ENCODE results near the gene AMZ2. TPM values are rescaled to one million over a fixed set of nuclear protein-coding genes. Genes with fewer than 3 reads are reported as not detected.
"Not testable (repeated sequence)": the region's sequence is repeated elsewhere in the genome, so short reads cannot be mapped to it uniquely, and the experiment has no call there.

Gene AMZ2
- polyA plus RNA-seq, 3 donors, result 34.0 to 67.6 (median 67.2) TPM

DNA sequence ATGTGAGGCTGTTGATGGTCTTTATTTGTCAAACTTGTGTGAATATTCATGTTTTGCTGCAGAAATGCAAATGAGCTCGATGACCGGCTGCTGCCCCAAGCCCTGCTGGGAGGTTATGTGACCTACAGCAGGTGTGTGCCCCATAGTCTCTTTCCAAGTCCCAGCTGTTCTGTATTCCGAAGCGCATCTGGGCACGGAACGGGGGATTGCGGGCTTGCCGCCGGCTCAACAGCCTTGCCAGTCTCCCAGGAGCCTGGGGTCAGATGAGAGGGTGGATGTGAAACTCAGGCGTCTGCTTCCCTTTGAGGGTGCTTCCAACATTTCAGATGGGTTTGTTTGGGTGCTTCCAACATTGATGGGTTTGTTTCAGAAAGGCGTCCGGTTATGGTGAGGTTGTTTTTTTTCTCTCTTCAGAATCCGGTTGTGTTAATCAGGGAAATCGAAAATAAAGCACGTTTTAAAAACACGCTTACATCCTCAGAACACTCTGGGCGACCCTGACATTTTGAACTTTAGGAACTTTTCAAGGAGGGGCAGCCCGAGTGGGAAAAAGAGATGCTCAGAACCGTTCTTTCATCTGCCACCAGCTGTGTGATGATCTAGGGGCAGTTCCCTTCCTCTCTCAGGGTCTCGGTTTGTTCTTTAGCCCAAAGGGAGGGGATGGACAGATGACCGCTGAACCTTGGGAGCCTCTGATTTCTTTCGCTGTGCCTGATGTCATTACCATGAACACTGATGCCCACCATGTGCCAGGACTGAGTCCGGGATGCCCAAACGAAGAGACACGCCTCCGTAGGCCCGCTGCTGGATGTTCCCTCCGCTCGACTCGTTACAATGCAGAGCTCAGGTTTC is 47.8 kb upstream of the AMZ2 start:
- H3K4me3 ChIP-seq (replicated peaks in 1 of 3; ENCODE audit: low read depth in 2 of 3, low read length in 3 of 3), result peak overlapping the region in 2 of 3 experiments; percentile 19 to 59
- Mint-ChIP-seq H3K27me3 (ENCODE audit: low read depth in 3 of 3) (peaks cover 79 to 99% (median 87%) of the 10 kb centered on the region in 3 donors), H3K9me3 (peaks cover 0 to 34% (median 5%) of the 10 kb centered on the region in 7 donors), H3K36me3 (peaks cover 12 to 13% of the 10 kb centered on the region in 2 donors), H3K27ac (peak overlapping the region in 4 of 7 donors; percentile 15 to 68 (median 54)), H3K4me1 (peaks cover 40% of the 10 kb centered on the region), H3K4me3 (peak overlapping the region; percentile 71 to 91)
- peak in 1 of 3 donors; percentile 10 for DNase-seq
- H3K27ac ChIP-seq (ENCODE audit: low read depth in 1 of 2, low read length in 2 of 2), result no peak overlapping the region
- peaks cover 48 to 61% of the 10 kb centered on the region in 2 donors for H3K4me1 ChIP-seq (ENCODE audit: control insufficient read depth in 1 of 2, insufficient read depth in 2 of 2, low read length in 2 of 2)
- TF ChIP-seq, protein P1, sequence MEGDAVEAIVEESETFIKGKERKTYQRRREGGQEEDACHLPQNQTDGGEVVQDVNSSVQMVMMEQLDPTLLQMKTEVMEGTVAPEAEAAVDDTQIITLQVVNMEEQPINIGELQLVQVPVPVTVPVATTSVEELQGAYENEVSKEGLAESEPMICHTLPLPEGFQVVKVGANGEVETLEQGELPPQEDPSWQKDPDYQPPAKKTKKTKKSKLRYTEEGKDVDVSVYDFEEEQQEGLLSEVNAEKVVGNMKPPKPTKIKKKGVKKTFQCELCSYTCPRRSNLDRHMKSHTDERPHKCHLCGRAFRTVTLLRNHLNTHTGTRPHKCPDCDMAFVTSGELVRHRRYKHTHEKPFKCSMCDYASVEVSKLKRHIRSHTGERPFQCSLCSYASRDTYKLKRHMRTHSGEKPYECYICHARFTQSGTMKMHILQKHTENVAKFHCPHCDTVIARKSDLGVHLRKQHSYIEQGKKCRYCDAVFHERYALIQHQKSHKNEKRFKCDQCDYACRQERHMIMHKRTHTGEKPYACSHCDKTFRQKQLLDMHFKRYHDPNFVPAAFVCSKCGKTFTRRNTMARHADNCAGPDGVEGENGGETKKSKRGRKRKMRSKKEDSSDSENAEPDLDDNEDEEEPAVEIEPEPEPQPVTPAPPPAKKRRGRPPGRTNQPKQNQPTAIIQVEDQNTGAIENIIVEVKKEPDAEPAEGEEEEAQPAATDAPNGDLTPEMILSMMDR (IDR thresholded peaks at IDR 0.05), result no peak
- H3K9ac ChIP-seq (ENCODE audit: insufficient read depth, low read length, poor library complexity, severe bottlenecking), result no peak overlapping the region
- peaks cover 0 to 24% of the 10 kb centered on the region in 2 donors for H3K9me3 ChIP-seq (replicated peaks in 1 of 2; ENCODE audit: control insufficient read depth in 1 of 2, insufficient read depth in 1 of 2, low read length in 2 of 2)
- H3K4me2 ChIP-seq (replicated peaks; ENCODE audit: extremely low read depth, low read length, poor library complexity, severe bottlenecking), result peak overlapping the region; percentile 68
- no peaks in the 10 kb centered on the region for H3K36me3 ChIP-seq (replicated peaks in 1 of 2; ENCODE audit: control insufficient read depth in 1 of 2, insufficient read depth in 2 of 2, low read length in 2 of 2)
- H3K27me3 ChIP-seq (ENCODE audit: control insufficient read depth in 2 of 2, insufficient read depth in 2 of 2, low read length in 2 of 2), result peaks cover 44 to 81% of the 10 kb centered on the region in 2 donors
- H4K20me1 ChIP-seq (ENCODE audit: insufficient read depth, low read length), result no peaks in the 10 kb centered on the region
- H2AFZ ChIP-seq (ENCODE audit: insufficient read depth, low read depth, low read length, poor library complexity, severe bottlenecking), result peak overlapping the region; percentile 76
- under 1% methylated on average over 22 of the region's 30 CpGs for WGBS (ENCODE audit: insufficient coverage)
- intact Hi-C loops (cut with micrococcal nuclease), result no loop called here
- H3K79me2 ChIP-seq (ENCODE audit: insufficient read depth, low read length), result no peaks in the 10 kb centered on the region

- H3K27me3 ChIP-seq (ENCODE audit: control insufficient read depth in 2 of 2, insufficient read depth in 2 of 2, low read length in 2 of 2), result peaks cover 36 to 73% of the 10 kb centered on the region in 2 donors
- Mint-ChIP-seq H3K27me3 (ENCODE audit: low read depth in 3 of 3) (peaks cover 71 to 92% (median 79%) of the 10 kb centered on the region in 3 donors), H3K9me3 (peaks cover 0 to 27% (median 3%) of the 10 kb centered on the region in 7 donors), H3K4me1 (peaks cover 39% of the 10 kb centered on the region), H3K27ac (peak overlapping the region in 3 of 7 donors; percentile 43 to 68 (median 66)), H3K4me3 (peak overlapping the region; percentile 71 to 91), H3K36me3 (peaks cover 8 to 9% of the 10 kb centered on the region in 2 donors)
- DNase-seq, result peak; percentile 65 to 74 (median 73)
- TF ChIP-seq, protein P1 (IDR thresholded peaks at IDR 0.05), result peak; percentile 94
- no peaks in the 10 kb centered on the region for H4K20me1 ChIP-seq (ENCODE audit: insufficient read depth, low read length)
- peak overlapping the region in 2 of 3 experiments; percentile 19 to 59 for H3K4me3 ChIP-seq (replicated peaks in 1 of 3; ENCODE audit: low read depth in 2 of 3, low read length in 3 of 3)
- peak overlapping the region; percentile 68 for H3K4me2 ChIP-seq (replicated peaks; ENCODE audit: extremely low read depth, low read length, poor library complexity, severe bottlenecking)
- WGBS (ENCODE audit: insufficient coverage), result 1% methylated on average over 21 of the region's 31 CpGs
- intact Hi-C loops (cut with micrococcal nuclease), result no loop called here
- peak overlapping the region; percentile 76 for H2AFZ ChIP-seq (ENCODE audit: insufficient read depth, low read depth, low read length, poor library complexity, severe bottlenecking)
- H3K27ac ChIP-seq (ENCODE audit: low read depth in 1 of 2, low read length in 2 of 2), result no peak overlapping the region
- peaks cover 0 to 19% of the 10 kb centered on the region in 2 donors for H3K9me3 ChIP-seq (replicated peaks in 1 of 2; ENCODE audit: control insufficient read depth in 1 of 2, insufficient read depth in 1 of 2, low read length in 2 of 2)
- H3K4me1 ChIP-seq (ENCODE audit: control insufficient read depth in 1 of 2, insufficient read depth in 2 of 2, low read length in 2 of 2), result peaks cover 48 to 63% of the 10 kb centered on the region in 2 donors
- H3K9ac ChIP-seq (ENCODE audit: insufficient read depth, low read length, poor library complexity, severe bottlenecking), result no peak overlapping the region
- H3K79me2 ChIP-seq (ENCODE audit: insufficient read depth, low read length), result no peaks in the 10 kb centered on the region
- H3K36me3 ChIP-seq (replicated peaks in 1 of 2; ENCODE audit: control insufficient read depth in 1 of 2, insufficient read depth in 2 of 2, low read length in 2 of 2), result no peaks in the 10 kb centered on the region
These were observed 47.0 kb upstream of the AMZ2 start for GRCh38 chr17:68200689-68201417.

DNA sequence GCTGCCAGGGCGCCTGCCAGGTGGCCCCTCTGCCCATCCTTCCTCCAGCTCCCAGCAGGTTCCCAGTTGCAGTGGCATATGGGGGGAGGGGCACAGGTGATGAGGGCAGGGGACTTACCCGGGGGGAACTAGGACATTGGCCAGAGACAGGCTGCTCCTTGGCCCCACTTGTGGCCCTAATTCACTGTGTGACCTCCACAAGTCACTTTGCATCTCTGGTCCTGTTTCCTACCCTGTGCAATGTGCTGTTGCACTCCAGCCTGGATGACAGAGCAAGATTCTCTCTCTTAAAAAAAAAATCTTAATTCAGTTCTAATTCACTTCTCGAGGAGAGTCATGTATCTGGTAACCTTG is 46.4 kb upstream of the AMZ2 start:
- H3K4me3 Mint-ChIP-seq, result peak overlapping the region; percentile 31 to 36
- H3K9me3 Mint-ChIP-seq, result peaks cover 0 to 25% (median 3%) of the 10 kb centered on the region in 7 donors
- H3K27ac ChIP-seq (ENCODE audit: low read depth in 1 of 2, low read length in 2 of 2); H3K4me3 ChIP-seq (replicated peaks in 1 of 3; ENCODE audit: low read depth in 2 of 3, low read length in 3 of 3); H3K36me3 Mint-ChIP-seq; H3K4me2 ChIP-seq (replicated peaks; ENCODE audit: extremely low read depth, low read length, poor library complexity, severe bottlenecking); H3K36me3 ChIP-seq (replicated peaks in 1 of 2; ENCODE audit: control insufficient read depth in 1 of 2, insufficient read depth in 2 of 2, low read length in 2 of 2); H3K79me2 ChIP-seq (ENCODE audit: insufficient read depth, low read length); H3K9ac ChIP-seq (ENCODE audit: insufficient read depth, low read length, poor library complexity, severe bottlenecking); DNase-seq; H4K20me1 ChIP-seq (ENCODE audit: insufficient read depth, low read length); intact Hi-C loops (cut with micrococcal nuclease): not testable (repeated sequence)
- Histone ChIP-seq H3K27me3 (ENCODE audit: control insufficient read depth in 2 of 2, insufficient read depth in 2 of 2, low read length in 2 of 2) (peaks cover 35 to 68% of the 10 kb centered on the region in 2 donors), H3K4me1 (ENCODE audit: control insufficient read depth in 1 of 2, insufficient read depth in 2 of 2, low read length in 2 of 2) (peaks cover 53 to 64% of the 10 kb centered on the region in 2 donors), H2AFZ (ENCODE audit: insufficient read depth, low read depth, low read length, poor library complexity, severe bottlenecking) (peak overlapping the region; percentile 76), H3K9me3 (replicated peaks in 1 of 2; ENCODE audit: control insufficient read depth in 1 of 2, insufficient read depth in 1 of 2, low read length in 2 of 2) (peaks cover 0 to 16% of the 10 kb centered on the region in 2 donors)
- peak overlapping the region in 1 of 7 donors; percentile 60 for H3K27ac Mint-ChIP-seq
- peaks cover 42% of the 10 kb centered on the region for H3K4me1 Mint-ChIP-seq
- no CpG with 5 or more reads among the region's 3 CpGs for WGBS (ENCODE audit: insufficient coverage)
- H3K27me3 Mint-ChIP-seq (ENCODE audit: low read depth in 3 of 3), result peaks cover 70 to 91% (median 77%) of the 10 kb centered on the region in 3 donors
